Endothelial cell (in vitro differentiated cells): ENCODE measurements around the gene BANP. TPM values are rescaled to one million over a fixed set of nuclear protein-coding genes. Genes with fewer than 3 reads are reported as not detected.

ENCODE experiments used
- DNase-seq: peaks from one replicate; pipeline ENCODE4 v3.0.0; 2021; ENCODE audit warnings: low spot score
- H3K27ac Mint-ChIP-seq: one replicate; pipeline ENCODE4 v1.8.0; 2021; ENCODE audit warnings: mixed read lengths, inconsistent platforms; ENCODE audit not compliant: unreplicated experiment
- H3K27me3 Mint-ChIP-seq: one replicate; pipeline ENCODE4 v1.8.0; 2021; ENCODE audit warnings: mild to moderate bottlenecking, moderate library complexity, mixed read lengths, inconsistent platforms; ENCODE audit not compliant: unreplicated experiment
- H3K36me3 Mint-ChIP-seq: one replicate; pipeline ENCODE4 v1.8.0; 2021; ENCODE audit warnings: mild to moderate bottlenecking, low read depth, mixed read lengths, inconsistent platforms; ENCODE audit not compliant: unreplicated experiment
- H3K4me1 Mint-ChIP-seq: one replicate; pipeline ENCODE4 v1.8.0; 2021; ENCODE audit warnings: mild to moderate bottlenecking, mixed read lengths, inconsistent platforms; ENCODE audit not compliant: unreplicated experiment
- H3K4me3 Mint-ChIP-seq: one replicate; pipeline ENCODE4 v1.8.0; 2021; ENCODE audit warnings: mild to moderate bottlenecking, mixed read lengths, inconsistent platforms; ENCODE audit not compliant: unreplicated experiment
- H3K9me3 Mint-ChIP-seq: one replicate; pipeline ENCODE4 v1.8.0; 2021; ENCODE audit warnings: mixed read lengths, inconsistent platforms; ENCODE audit not compliant: unreplicated experiment
- CTCF ChIP-seq: fragments of 200-600 bp; sonication (generic); IDR thresholded peaks from one replicate; pipeline ENCODE4 v1.5.0; 2021; ENCODE audit warnings: antibody characterized with exemption; ENCODE audit not compliant: unreplicated experiment
- total RNA-seq: library from RNA; stranded (reverse); fragmentation: NEBNext Ultra II Directional; extraction: Animal tissue kit (Norgen Biotek cat#: 25700); gene quantifications from one replicate; pipeline ENCODE4 v1.2.1, GENCODE V29; 2021; ENCODE audit not compliant: unreplicated experiment

BANP gene
- total RNA-seq, 1 donor from 2014 or later, result 33.3 TPM

- peaks cover 13% of the 10 kb centered on the region for H3K36me3 Mint-ChIP-seq
- H3K27me3 Mint-ChIP-seq, result peaks cover 4% of the 10 kb centered on the region
- DNase-seq, result no peak
- TF ChIP-seq CTCF, result no peak
- H3K4me3 Mint-ChIP-seq, result no peak overlapping the region
- no peaks in the 10 kb centered on the region for H3K4me1 Mint-ChIP-seq
- no peak overlapping the region for H3K27ac Mint-ChIP-seq
- no peaks in the 10 kb centered on the region for H3K9me3 Mint-ChIP-seq
These were observed 115.0 kb downstream of the BANP start for GRCh38 chr16:88066234-88066633.

- Mint-ChIP-seq H3K36me3 (peaks cover 13% of the 10 kb centered on the region), H3K4me1 (no peaks in the 10 kb centered on the region), H3K9me3 (no peaks in the 10 kb centered on the region), H3K4me3 (no peak overlapping the region), H3K27me3 (peaks cover 4% of the 10 kb centered on the region), H3K27ac (no peak overlapping the region)
- no peak for DNase-seq
- TF ChIP-seq CTCF, result no peak
These were observed 115.7 kb downstream of the BANP start for GRCh38 chr16:88066680-88067529.

- Mint-ChIP-seq H3K4me1 (no peaks in the 10 kb centered on the region), H3K9me3 (no peaks in the 10 kb centered on the region), H3K36me3 (peaks cover 13% of the 10 kb centered on the region), H3K4me3 (no peak overlapping the region), H3K27ac (no peak overlapping the region), H3K27me3 (peaks cover 4% of the 10 kb centered on the region)
- DNase-seq, result no peak
- no peak for TF ChIP-seq CTCF
These were observed 116.5 kb downstream of the BANP start for GRCh38 chr16:88067530-88068411.

GRCh38 chr16:88068476-88069396 is 117.5 kb downstream of the BANP start:
- peaks cover 7% of the 10 kb centered on the region for H3K36me3 Mint-ChIP-seq
- DNase-seq, result no peak
- TF ChIP-seq CTCF, result no peak
- no peaks in the 10 kb centered on the region for H3K4me1 Mint-ChIP-seq
- peak overlapping the region; percentile 22 for H3K4me3 Mint-ChIP-seq
- no peak overlapping the region for H3K27ac Mint-ChIP-seq
- H3K9me3 Mint-ChIP-seq, result no peaks in the 10 kb centered on the region
- peaks cover 4% of the 10 kb centered on the region for H3K27me3 Mint-ChIP-seq
